Activated T-cell treated with anti-CD3 and anti-CD28 coated beads, Interleukin-2, amount 50 U/mL, for 72 hours (primary cell): Measurements from ENCODE around the gene TSPAN12. TPM values are rescaled to one million over a fixed set of nuclear protein-coding genes. Genes with fewer than 3 reads are reported as not detected.

Experiments
- ATAC-seq, 2 donors: fragments of 150-1000 bp; cut with Tn5 transposase; replicated peaks in 1 of 2; 2 replicates each; pipeline ENCODE4 v1.10.0; 2021; ENCODE audit warnings: moderate library complexity in 2 of 2, mild to moderate bottlenecking in 1 of 2
- DNase-seq, 2 donors: peaks; one replicate each; pipeline ENCODE4 v3.0.0; 2021 to 2022; ENCODE audit warnings: mixed read lengths in 1 of 2
- H3K27ac Mint-ChIP-seq: one replicate; pipeline ENCODE4 v1.8.0; 2022; ENCODE audit warnings: mild to moderate bottlenecking, moderate library complexity, mixed read lengths
- H3K27me3 Mint-ChIP-seq: one replicate; pipeline ENCODE4 v1.8.0; 2022; ENCODE audit warnings: low read depth, mixed read lengths
- H3K36me3 Mint-ChIP-seq, 2 donors: one replicate each; pipeline ENCODE4 v1.8.0; 2022; ENCODE audit warnings: mixed read lengths in 2 of 2, mild to moderate bottlenecking in 1 of 2; ENCODE audit not compliant: insufficient read depth in 2 of 2
- H3K4me1 Mint-ChIP-seq: one replicate; pipeline ENCODE4 v1.8.0; 2022; ENCODE audit warnings: low read depth, mixed read lengths
- H3K4me3 Mint-ChIP-seq, 2 donors: one replicate each; pipeline ENCODE4 v1.8.0; 2022; ENCODE audit warnings: mild to moderate bottlenecking in 2 of 2, mixed read lengths in 2 of 2, moderate library complexity in 2 of 2
- H3K9me3 Mint-ChIP-seq, 2 donors: one replicate each; pipeline ENCODE4 v1.8.0; 2022; ENCODE audit warnings: mixed read lengths in 2 of 2
- total RNA-seq, 2 donors: library from RNA; stranded (reverse); gene quantifications; one replicate each; pipeline ENCODE4 v1.2.3, GENCODE V29; 2022

The TSPAN12 gene
- total RNA-seq, 2 donors from 2014 or later, result 0.19 TPM; not detected in 1

GRCh38 chr7:120834726-120835125 lies 23.2 kb downstream of the TSPAN12 start:
- Mint-ChIP-seq H3K4me1 (no peaks in the 10 kb centered on the region), H3K27me3 (peaks cover 28% of the 10 kb centered on the region), H3K36me3 (no peaks in the 10 kb centered on the region), H3K4me3 (no peak overlapping the region), H3K27ac (no peak overlapping the region), H3K9me3 (no peaks in the 10 kb centered on the region)
- ATAC-seq, result no peak
- no peak for DNase-seq

GRCh38 chr7:120833546-120833945 lies 24.4 kb downstream of the TSPAN12 start:
- Mint-ChIP-seq H3K27me3 (peaks cover 26% of the 10 kb centered on the region), H3K36me3 (no peaks in the 10 kb centered on the region), H3K4me1 (no peaks in the 10 kb centered on the region), H3K4me3 (no peak overlapping the region), H3K27ac (no peak overlapping the region), H3K9me3 (no peaks in the 10 kb centered on the region)
- DNase-seq (no peak), ATAC-seq (no peak)

GRCh38 chr7:120832803-120833202 lies 25.1 kb downstream of the TSPAN12 start:
- no peaks in the 10 kb centered on the region for H3K36me3 Mint-ChIP-seq
- no peak for ATAC-seq
- H3K9me3 Mint-ChIP-seq, result no peaks in the 10 kb centered on the region
- no peak overlapping the region for H3K4me3 Mint-ChIP-seq
- H3K27me3 Mint-ChIP-seq, result peaks cover 33% of the 10 kb centered on the region
- DNase-seq, result no peak
- no peaks in the 10 kb centered on the region for H3K4me1 Mint-ChIP-seq
- no peak overlapping the region for H3K27ac Mint-ChIP-seq

GRCh38 chr7:120831260-120831659 lies 26.7 kb downstream of the TSPAN12 start:
- Mint-ChIP-seq H3K27ac (no peak overlapping the region), H3K4me3 (no peak overlapping the region), H3K4me1 (no peaks in the 10 kb centered on the region), H3K36me3 (no peaks in the 10 kb centered on the region), H3K9me3 (no peaks in the 10 kb centered on the region), H3K27me3 (peaks cover 33% of the 10 kb centered on the region)
- DNase-seq (no peak), ATAC-seq (no peak)

- Mint-ChIP-seq H3K27me3 (peaks cover 26% of the 10 kb centered on the region), H3K4me3 (no peak overlapping the region), H3K36me3 (no peaks in the 10 kb centered on the region), H3K4me1 (no peaks in the 10 kb centered on the region), H3K27ac (no peak overlapping the region), H3K9me3 (no peaks in the 10 kb centered on the region)
- ATAC-seq (no peak), DNase-seq (no peak)
Measured at GRCh38 chr7:120829487-120829886, 28.5 kb downstream of the TSPAN12 start.

- H3K4me1 Mint-ChIP-seq, result no peaks in the 10 kb centered on the region
- H3K4me3 Mint-ChIP-seq, result no peak overlapping the region
- H3K36me3 Mint-ChIP-seq, result no peaks in the 10 kb centered on the region
- ATAC-seq (no peak), DNase-seq (no peak)
- H3K9me3 Mint-ChIP-seq, result no peaks in the 10 kb centered on the region
- H3K27me3 Mint-ChIP-seq, result peaks cover 26% of the 10 kb centered on the region
- H3K27ac Mint-ChIP-seq, result no peak overlapping the region
Measured at GRCh38 chr7:120828528-120828927, 29.4 kb downstream of the TSPAN12 start.

- Mint-ChIP-seq H3K27ac (no peak overlapping the region), H3K9me3 (no peaks in the 10 kb centered on the region), H3K27me3 (peaks cover 36% of the 10 kb centered on the region), H3K4me1 (no peaks in the 10 kb centered on the region), H3K36me3 (no peaks in the 10 kb centered on the region), H3K4me3 (no peak overlapping the region)
- ATAC-seq, result no peak
- no peak for DNase-seq
Measured at GRCh38 chr7:120827371-120828118, 30.4 kb downstream of the TSPAN12 start.

- H3K4me3 Mint-ChIP-seq, result no peak overlapping the region
- DNase-seq, result no peak
- H3K27ac Mint-ChIP-seq, result no peak overlapping the region
- H3K36me3 Mint-ChIP-seq, result no peaks in the 10 kb centered on the region
- ATAC-seq, result no peak
- H3K9me3 Mint-ChIP-seq, result no peaks in the 10 kb centered on the region
- H3K27me3 Mint-ChIP-seq, result peaks cover 37% of the 10 kb centered on the region
- H3K4me1 Mint-ChIP-seq, result no peaks in the 10 kb centered on the region
Measured at GRCh38 chr7:120825576-120825975, 32.4 kb downstream of the TSPAN12 start.

GRCh38 chr7:120825152-120825551 lies 32.8 kb downstream of the TSPAN12 start:
- no peak for ATAC-seq
- Mint-ChIP-seq H3K9me3 (no peaks in the 10 kb centered on the region), H3K27me3 (peaks cover 37% of the 10 kb centered on the region), H3K4me3 (no peak overlapping the region), H3K4me1 (no peaks in the 10 kb centered on the region), H3K36me3 (no peaks in the 10 kb centered on the region), H3K27ac (no peak overlapping the region)
- DNase-seq, result no peak

- Mint-ChIP-seq H3K9me3 (no peaks in the 10 kb centered on the region), H3K27me3 (peaks cover 35% of the 10 kb centered on the region), H3K27ac (no peak overlapping the region), H3K4me1 (no peaks in the 10 kb centered on the region), H3K4me3 (no peak overlapping the region), H3K36me3 (no peaks in the 10 kb centered on the region)
- no peak for DNase-seq
- ATAC-seq, result no peak
Measured at GRCh38 chr7:120819861-120820260, 38.1 kb downstream of the TSPAN12 start.

- Mint-ChIP-seq H3K4me3 (no peak overlapping the region), H3K36me3 (no peaks in the 10 kb centered on the region), H3K27me3 (peaks cover 28% of the 10 kb centered on the region), H3K9me3 (no peaks in the 10 kb centered on the region), H3K4me1 (no peaks in the 10 kb centered on the region), H3K27ac (no peak overlapping the region)
- DNase-seq, result no peak
- no peak for ATAC-seq
Measured at GRCh38 chr7:120817851-120818250, 40.1 kb downstream of the TSPAN12 start.

- DNase-seq, result no peak
- Mint-ChIP-seq H3K36me3 (no peaks in the 10 kb centered on the region), H3K9me3 (no peaks in the 10 kb centered on the region), H3K4me3 (no peak overlapping the region), H3K4me1 (no peaks in the 10 kb centered on the region), H3K27me3 (peaks cover 11% of the 10 kb centered on the region), H3K27ac (no peak overlapping the region)
- ATAC-seq, result no peak
Measured at GRCh38 chr7:120814253-120814939, 43.5 kb downstream of the TSPAN12 start.

GRCh38 chr7:120813546-120814252 lies 44.2 kb downstream of the TSPAN12 start:
- DNase-seq, result no peak
- no peak overlapping the region for H3K27ac Mint-ChIP-seq
- H3K4me3 Mint-ChIP-seq, result no peak overlapping the region
- no peaks in the 10 kb centered on the region for H3K36me3 Mint-ChIP-seq
- no peaks in the 10 kb centered on the region for H3K4me1 Mint-ChIP-seq
- no peaks in the 10 kb centered on the region for H3K9me3 Mint-ChIP-seq
- ATAC-seq, result no peak
- H3K27me3 Mint-ChIP-seq, result peaks cover 11% of the 10 kb centered on the region
